ENCODE measurements around the gene LIN7B. TPM values are rescaled to one million over a fixed set of nuclear protein-coding genes. Genes with fewer than 3 reads are reported as not detected.

The LIN7B gene
- total and polyA plus RNA-seq, 2 of the 13 experiments (the other 11 are each of a cell fraction or from before 2014, with no cell fraction given) = 5.3 to 7.6 TPM

DNA sequence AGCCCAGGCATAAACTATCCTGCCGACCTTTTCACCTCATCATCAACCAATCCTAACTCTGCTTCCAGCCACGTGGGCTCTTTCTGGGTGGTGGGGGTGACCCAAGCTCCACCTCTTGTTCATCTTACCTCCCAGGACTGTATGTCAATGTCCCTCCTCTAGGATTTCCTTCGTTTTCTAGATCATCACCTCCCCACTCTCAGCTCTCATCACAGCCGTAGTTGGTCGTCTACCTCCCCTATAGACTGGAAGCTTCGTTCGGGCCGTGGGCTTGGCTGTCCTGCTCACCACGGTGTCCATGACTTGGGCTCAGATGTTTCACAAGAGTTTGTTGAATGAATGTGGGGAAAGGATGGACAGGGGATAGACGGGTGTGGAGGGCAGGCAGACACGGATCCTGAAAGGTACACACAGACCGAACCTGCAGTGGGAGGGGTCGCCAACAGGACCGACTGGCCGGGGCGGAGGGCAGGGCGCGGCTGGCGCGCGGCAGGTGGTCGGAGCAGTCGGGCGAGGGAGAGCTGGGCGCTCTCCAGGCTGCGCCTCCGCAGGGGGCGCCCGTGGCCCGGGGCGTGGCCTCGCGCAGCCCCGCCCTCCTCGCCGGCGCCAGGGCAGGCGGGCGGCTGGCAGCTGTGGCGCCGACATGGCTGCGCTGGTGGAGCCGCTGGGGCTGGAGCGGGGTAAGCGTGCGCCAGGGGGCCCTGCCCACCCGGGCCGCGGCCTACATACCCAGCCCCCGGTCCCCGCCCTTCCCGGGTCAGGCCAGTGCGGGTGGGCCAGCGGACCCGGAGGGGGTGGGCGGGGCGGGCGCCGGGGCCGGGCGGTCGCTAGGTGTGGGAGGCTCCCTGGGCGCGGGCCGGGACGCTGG lies at the start of gene LIN7B (continued):
- TF ChIP-seq, protein P1, sequence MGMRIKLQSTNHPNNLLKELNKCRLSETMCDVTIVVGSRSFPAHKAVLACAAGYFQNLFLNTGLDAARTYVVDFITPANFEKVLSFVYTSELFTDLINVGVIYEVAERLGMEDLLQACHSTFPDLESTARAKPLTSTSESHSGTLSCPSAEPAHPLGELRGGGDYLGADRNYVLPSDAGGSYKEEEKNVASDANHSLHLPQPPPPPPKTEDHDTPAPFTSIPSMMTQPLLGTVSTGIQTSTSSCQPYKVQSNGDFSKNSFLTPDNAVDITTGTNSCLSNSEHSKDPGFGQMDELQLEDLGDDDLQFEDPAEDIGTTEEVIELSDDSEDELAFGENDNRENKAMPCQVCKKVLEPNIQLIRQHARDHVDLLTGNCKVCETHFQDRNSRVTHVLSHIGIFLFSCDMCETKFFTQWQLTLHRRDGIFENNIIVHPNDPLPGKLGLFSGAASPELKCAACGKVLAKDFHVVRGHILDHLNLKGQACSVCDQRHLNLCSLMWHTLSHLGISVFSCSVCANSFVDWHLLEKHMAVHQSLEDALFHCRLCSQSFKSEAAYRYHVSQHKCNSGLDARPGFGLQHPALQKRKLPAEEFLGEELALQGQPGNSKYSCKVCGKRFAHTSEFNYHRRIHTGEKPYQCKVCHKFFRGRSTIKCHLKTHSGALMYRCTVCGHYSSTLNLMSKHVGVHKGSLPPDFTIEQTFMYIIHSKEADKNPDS (CRISPR knock-in tag; IDR thresholded peaks at IDR 0.05) = no peak
- TF ChIP-seq ZFP36 (IDR thresholded peaks at IDR 0.05; ENCODE audit: borderline replicate concordance, low read depth, low read length, partially characterized antibody) (no peak), HOXD1 (CRISPR knock-in tag; IDR thresholded peaks at IDR 0.05) (no peak), MYNN (CRISPR knock-in tag; IDR thresholded peaks at IDR 0.05; ENCODE audit: low read depth) (no peak), PPARG (CRISPR knock-in tag; conservative IDR thresholded peaks at IDR 0.05) (no peak), ZNF432 (CRISPR knock-in tag; IDR thresholded peaks at IDR 0.05; ENCODE audit: borderline replicate concordance) (no peak), ZNF772 (CRISPR knock-in tag; IDR thresholded peaks at IDR 0.05) (no peak), CHCHD3 (CRISPR knock-in tag; IDR thresholded peaks at IDR 0.05) (no peak), SMARCE1 (IDR thresholded peaks at IDR 0.05; ENCODE audit: borderline replicate concordance) (no peak), MEF2D (CRISPR knock-in tag; IDR thresholded peaks at IDR 0.05) (no peak; the same call in 1 of the 2 replicates), ZMYM4 (CRISPR knock-in tag; IDR thresholded peaks at IDR 0.05) (peak; percentile 65)
- TF ChIP-seq, protein P2, sequence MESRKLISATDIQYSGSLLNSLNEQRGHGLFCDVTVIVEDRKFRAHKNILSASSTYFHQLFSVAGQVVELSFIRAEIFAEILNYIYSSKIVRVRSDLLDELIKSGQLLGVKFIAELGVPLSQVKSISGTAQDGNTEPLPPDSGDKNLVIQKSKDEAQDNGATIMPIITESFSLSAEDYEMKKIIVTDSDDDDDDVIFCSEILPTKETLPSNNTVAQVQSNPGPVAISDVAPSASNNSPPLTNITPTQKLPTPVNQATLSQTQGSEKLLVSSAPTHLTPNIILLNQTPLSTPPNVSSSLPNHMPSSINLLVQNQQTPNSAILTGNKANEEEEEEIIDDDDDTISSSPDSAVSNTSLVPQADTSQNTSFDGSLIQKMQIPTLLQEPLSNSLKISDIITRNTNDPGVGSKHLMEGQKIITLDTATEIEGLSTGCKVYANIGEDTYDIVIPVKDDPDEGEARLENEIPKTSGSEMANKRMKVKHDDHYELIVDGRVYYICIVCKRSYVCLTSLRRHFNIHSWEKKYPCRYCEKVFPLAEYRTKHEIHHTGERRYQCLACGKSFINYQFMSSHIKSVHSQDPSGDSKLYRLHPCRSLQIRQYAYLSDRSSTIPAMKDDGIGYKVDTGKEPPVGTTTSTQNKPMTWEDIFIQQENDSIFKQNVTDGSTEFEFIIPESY (CRISPR knock-in tag; IDR thresholded peaks at IDR 0.05) = no peak; the same call in 1 of the 2 replicates
- TF ChIP-seq, protein P3, sequence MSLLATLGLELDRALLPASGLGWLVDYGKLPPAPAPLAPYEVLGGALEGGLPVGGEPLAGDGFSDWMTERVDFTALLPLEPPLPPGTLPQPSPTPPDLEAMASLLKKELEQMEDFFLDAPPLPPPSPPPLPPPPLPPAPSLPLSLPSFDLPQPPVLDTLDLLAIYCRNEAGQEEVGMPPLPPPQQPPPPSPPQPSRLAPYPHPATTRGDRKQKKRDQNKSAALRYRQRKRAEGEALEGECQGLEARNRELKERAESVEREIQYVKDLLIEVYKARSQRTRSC (CRISPR knock-in tag; IDR thresholded peaks at IDR 0.05; ENCODE audit: low read depth) = no peak
- TF ChIP-seq, protein P4, sequence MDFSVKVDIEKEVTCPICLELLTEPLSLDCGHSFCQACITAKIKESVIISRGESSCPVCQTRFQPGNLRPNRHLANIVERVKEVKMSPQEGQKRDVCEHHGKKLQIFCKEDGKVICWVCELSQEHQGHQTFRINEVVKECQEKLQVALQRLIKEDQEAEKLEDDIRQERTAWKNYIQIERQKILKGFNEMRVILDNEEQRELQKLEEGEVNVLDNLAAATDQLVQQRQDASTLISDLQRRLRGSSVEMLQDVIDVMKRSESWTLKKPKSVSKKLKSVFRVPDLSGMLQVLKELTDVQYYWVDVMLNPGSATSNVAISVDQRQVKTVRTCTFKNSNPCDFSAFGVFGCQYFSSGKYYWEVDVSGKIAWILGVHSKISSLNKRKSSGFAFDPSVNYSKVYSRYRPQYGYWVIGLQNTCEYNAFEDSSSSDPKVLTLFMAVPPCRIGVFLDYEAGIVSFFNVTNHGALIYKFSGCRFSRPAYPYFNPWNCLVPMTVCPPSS (IDR thresholded peaks at IDR 0.05) = no peak
- TF ChIP-seq, protein P5, sequence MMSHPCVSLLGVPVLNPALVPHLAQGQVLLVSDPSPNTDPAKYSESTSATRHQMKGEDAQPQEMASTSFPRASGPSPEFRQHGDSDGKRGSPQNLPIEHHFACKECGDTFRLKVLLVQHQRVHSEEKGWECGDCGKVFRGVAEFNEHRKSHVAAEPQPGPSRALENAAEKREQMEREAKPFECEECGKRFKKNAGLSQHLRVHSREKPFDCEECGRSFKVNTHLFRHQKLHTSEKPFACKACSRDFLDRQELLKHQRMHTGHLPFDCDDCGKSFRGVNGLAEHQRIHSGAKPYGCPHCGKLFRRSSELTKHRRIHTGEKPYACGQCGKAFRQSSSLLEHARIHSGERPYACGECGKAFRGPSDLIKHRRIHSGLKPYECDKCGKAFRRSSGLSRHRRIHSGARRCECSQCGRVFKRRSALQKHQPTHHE (CRISPR knock-in tag; IDR thresholded peaks at IDR 0.05; ENCODE audit: borderline replicate concordance) = no peak
- TF ChIP-seq, protein P6, sequence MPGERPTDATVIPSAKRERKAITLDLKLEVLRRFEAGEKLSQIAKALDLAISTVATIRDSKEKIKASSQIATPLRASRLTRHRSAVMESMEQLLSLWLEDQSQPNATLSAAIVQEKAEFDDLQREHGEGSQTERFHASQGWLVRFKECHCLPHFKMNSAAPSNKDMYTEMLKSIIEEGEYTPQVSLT (CRISPR knock-in tag; IDR thresholded peaks at IDR 0.05; ENCODE audit: borderline replicate concordance, low read depth) = no peak
- TF ChIP-seq, protein P7, sequence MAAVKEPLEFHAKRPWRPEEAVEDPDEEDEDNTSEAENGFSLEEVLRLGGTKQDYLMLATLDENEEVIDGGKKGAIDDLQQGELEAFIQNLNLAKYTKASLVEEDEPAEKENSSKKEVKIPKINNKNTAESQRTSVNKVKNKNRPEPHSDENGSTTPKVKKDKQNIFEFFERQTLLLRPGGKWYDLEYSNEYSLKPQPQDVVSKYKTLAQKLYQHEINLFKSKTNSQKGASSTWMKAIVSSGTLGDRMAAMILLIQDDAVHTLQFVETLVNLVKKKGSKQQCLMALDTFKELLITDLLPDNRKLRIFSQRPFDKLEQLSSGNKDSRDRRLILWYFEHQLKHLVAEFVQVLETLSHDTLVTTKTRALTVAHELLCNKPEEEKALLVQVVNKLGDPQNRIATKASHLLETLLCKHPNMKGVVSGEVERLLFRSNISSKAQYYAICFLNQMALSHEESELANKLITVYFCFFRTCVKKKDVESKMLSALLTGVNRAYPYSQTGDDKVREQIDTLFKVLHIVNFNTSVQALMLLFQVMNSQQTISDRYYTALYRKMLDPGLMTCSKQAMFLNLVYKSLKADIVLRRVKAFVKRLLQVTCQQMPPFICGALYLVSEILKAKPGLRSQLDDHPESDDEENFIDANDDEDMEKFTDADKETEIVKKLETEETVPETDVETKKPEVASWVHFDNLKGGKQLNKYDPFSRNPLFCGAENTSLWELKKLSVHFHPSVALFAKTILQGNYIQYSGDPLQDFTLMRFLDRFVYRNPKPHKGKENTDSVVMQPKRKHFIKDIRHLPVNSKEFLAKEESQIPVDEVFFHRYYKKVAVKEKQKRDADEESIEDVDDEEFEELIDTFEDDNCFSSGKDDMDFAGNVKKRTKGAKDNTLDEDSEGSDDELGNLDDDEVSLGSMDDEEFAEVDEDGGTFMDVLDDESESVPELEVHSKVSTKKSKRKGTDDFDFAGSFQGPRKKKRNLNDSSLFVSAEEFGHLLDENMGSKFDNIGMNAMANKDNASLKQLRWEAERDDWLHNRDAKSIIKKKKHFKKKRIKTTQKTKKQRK (IDR thresholded peaks at IDR 0.05; ENCODE audit: low read length) = no peak

Measured in HepG2 (cell line).